HEK293 (cell line): ENCODE measurements around the gene ZNF79.

Experiments used
- CTCF ChIP-seq: fragments of 450-650 bp; formaldehyde crosslinking; IDR thresholded peaks from 2 replicates; pipeline ENCODE4 v1.5.1; 2016; ENCODE audit warnings: missing biosample characterization, missing genetic modification characterization
- KLF16 ChIP-seq: fragments of 450-650 bp; formaldehyde crosslinking; IDR thresholded peaks from 2 replicates; pipeline ENCODE4 v1.5.1; 2017; ENCODE audit warnings: missing biosample characterization, missing genetic modification characterization
- SP3 ChIP-seq: fragments of 450-650 bp; formaldehyde crosslinking; IDR thresholded peaks from 2 replicates; pipeline ENCODE4 v1.5.1; 2016; ENCODE audit warnings: missing biosample characterization, missing genetic modification characterization
- TCF7L2 ChIP-seq: IDR thresholded peaks from 2 replicates; pipeline ENCODE4 v1.6.1; 2011; ENCODE audit warnings: low read depth, mild to moderate bottlenecking, inconsistent platforms, low read length, moderate library complexity, borderline replicate concordance
- YY1 ChIP-seq: fragments of 450-650 bp; formaldehyde crosslinking; IDR thresholded peaks from 2 replicates; pipeline ENCODE4 v1.5.1; 2018; ENCODE audit warnings: missing biosample characterization, missing genetic modification characterization
- ZBTB26 ChIP-seq: fragments of 450-650 bp; formaldehyde crosslinking; optimal IDR thresholded peaks from 2 replicates; pipeline ENCODE3; 2016; ENCODE audit warnings: missing biosample characterization, mild to moderate bottlenecking, missing genetic modification characterization
- ZBTB49 ChIP-seq: fragments of 450-650 bp; formaldehyde crosslinking; IDR thresholded peaks from 2 replicates; pipeline ENCODE4 v1.5.1; 2016; ENCODE audit warnings: missing biosample characterization, missing genetic modification characterization, low read depth
- ZNF133 ChIP-seq: fragments of 450-650 bp; formaldehyde crosslinking; IDR thresholded peaks from 2 replicates; pipeline ENCODE4 v1.5.1; 2016; ENCODE audit warnings: missing biosample characterization, missing genetic modification characterization
- ZNF140 ChIP-seq: fragments of 450-650 bp; formaldehyde crosslinking; IDR thresholded peaks from 2 replicates; pipeline ENCODE4 v1.5.1; 2016; ENCODE audit warnings: missing biosample characterization, missing genetic modification characterization
- ZNF184 ChIP-seq: fragments of 450-650 bp; IDR thresholded peaks from 2 replicates; pipeline ENCODE4 v1.5.1; 2018; ENCODE audit warnings: missing biosample characterization, mild to moderate bottlenecking, missing genetic modification characterization
- ZNF24 ChIP-seq: fragments of 450-650 bp; formaldehyde crosslinking; IDR thresholded peaks from 2 replicates; pipeline ENCODE4 v1.5.1; 2016; ENCODE audit warnings: missing biosample characterization, missing genetic modification characterization
- ZNF302 ChIP-seq: fragments of 450-650 bp; formaldehyde crosslinking; IDR thresholded peaks from 2 replicates; pipeline ENCODE4 v1.5.1; 2016; ENCODE audit warnings: missing biosample characterization, missing genetic modification characterization, low read depth
- ZNF362 ChIP-seq: fragments of 450-650 bp; formaldehyde crosslinking; IDR thresholded peaks from 2 replicates; pipeline ENCODE4 v1.5.1; 2016; ENCODE audit warnings: missing biosample characterization, missing genetic modification characterization
- ZNF571 ChIP-seq: fragments of 450-650 bp; formaldehyde crosslinking; IDR thresholded peaks from 2 replicates; pipeline ENCODE4 v1.5.0; 2017; ENCODE audit warnings: missing biosample characterization, missing genetic modification characterization

GRCh38 chr9:127437497-127438264, 13.5 kb downstream of the ZNF79 start:
- TF ChIP-seq ZNF184 (tag by site-specific recombination) (no peak), ZNF571 (no peak), ZNF133 (tag by site-specific recombination) (no peak), ZBTB26 (no peak), YY1 (tag by site-specific recombination) (no peak), CTCF (tag by site-specific recombination) (no peak), ZNF302 (tag by site-specific recombination) (no peak), ZNF24 (no peak), KLF16 (no peak), TCF7L2 (no peak), SP3 (tag by site-specific recombination) (no peak), ZNF140 (tag by site-specific recombination) (no peak), ZBTB49 (tag by site-specific recombination) (no peak), ZNF362 (tag by site-specific recombination) (no peak)
